CD8-positive, alpha-beta memory T cell (primary cell): ENCODE results near the gene SPON1. TPM values are rescaled to one million over a fixed set of nuclear protein-coding genes. Genes with fewer than 3 reads are reported as not detected.
A peak's percentile ranks its signal among the peaks of the same experiment; 100 is the strongest.

Experiments
- CTCF ChIA-PET: fragments of 350-600 bp; sonication (Branson Sonifier 250); formaldehyde crosslinking; loops from one replicate; lab custom pipeline; 2021; ENCODE audit warnings: antibody characterized with exemption; lab: Charles Lee
- POLR2A ChIA-PET: fragments of 350-600 bp; sonication (Branson Sonifier 250); formaldehyde crosslinking; loops from one replicate; lab custom pipeline; 2021; ENCODE audit warnings: antibody characterized with exemption; lab: Charles Lee
- DNase-seq, 5 donors: peaks; one replicate each; pipeline versions ENCODE4 v3.0.0 to v3.0.0-alpha.2; 2020 to 2022; ENCODE audit warnings: mixed read lengths in 1 of 5
- H3K27ac ChIP-seq: one replicate; pipeline ENCODE4 v1.7.0; 2013; ENCODE audit warnings: low read depth, mild to moderate bottlenecking, low read length, moderate library complexity
- H3K27me3 ChIP-seq: 2 replicates; pipeline ENCODE4 v1.7.0; 2013; ENCODE audit warnings: low read length, mild to moderate bottlenecking; ENCODE audit not compliant: insufficient read depth, poor library complexity, severe bottlenecking
- H3K36me3 ChIP-seq: 2 replicates; pipeline ENCODE4 v1.7.0; 2013; ENCODE audit warnings: mild to moderate bottlenecking, low read length, moderate library complexity; ENCODE audit not compliant: insufficient read depth
- H3K4me1 ChIP-seq: 2 replicates; pipeline ENCODE4 v1.7.0; 2013; ENCODE audit warnings: mild to moderate bottlenecking, low read length, moderate library complexity; ENCODE audit not compliant: insufficient read depth
- H3K4me3 ChIP-seq: 2 replicates; pipeline ENCODE4 v1.7.0; 2013; ENCODE audit warnings: mild to moderate bottlenecking, low read length
- H3K9me3 ChIP-seq: 2 replicates; pipeline ENCODE4 v1.7.0; 2013; ENCODE audit warnings: mild to moderate bottlenecking, low read length
- H3K27ac Mint-ChIP-seq, 8 donors: one replicate each; pipeline ENCODE4 v1.8.0; 2020 to 2021; ENCODE audit warnings: mixed read lengths in 8 of 8, mild to moderate bottlenecking in 6 of 8, inconsistent platforms in 3 of 8, moderate library complexity in 3 of 8
- H3K27me3 Mint-ChIP-seq, 2 donors: one replicate each; pipeline ENCODE4 v1.8.0; 2020 to 2021; ENCODE audit warnings: mixed read lengths in 2 of 2, mild to moderate bottlenecking in 1 of 2, moderate library complexity in 1 of 2
- H3K36me3 Mint-ChIP-seq, 3 donors: one replicate each; pipeline ENCODE4 v1.8.0; 2020 to 2021; ENCODE audit warnings: mixed read lengths in 3 of 3, inconsistent platforms in 1 of 3, mild to moderate bottlenecking in 1 of 3
- H3K4me1 Mint-ChIP-seq, 3 donors: one replicate each; pipeline ENCODE4 v1.8.0; 2020 to 2021; ENCODE audit warnings: mixed read lengths in 3 of 3, inconsistent platforms in 1 of 3, mild to moderate bottlenecking in 1 of 3
- H3K4me3 Mint-ChIP-seq, 7 donors: one replicate each; pipeline ENCODE4 v1.8.0; 2020 to 2021; ENCODE audit warnings: mixed read lengths in 7 of 7, mild to moderate bottlenecking in 6 of 7, moderate library complexity in 4 of 7, inconsistent platforms in 2 of 7
- H3K9me3 Mint-ChIP-seq, 5 donors: one replicate each; pipeline ENCODE4 v1.8.0; 2020 to 2022; ENCODE audit warnings: mixed read lengths in 5 of 5, mild to moderate bottlenecking in 3 of 5, moderate library complexity in 2 of 5, inconsistent platforms in 1 of 5
- polyA plus RNA-seq: library from polyadenylated mRNA; unstranded; fragments of 300-500 nt; fragmentation: Illumina TruSeq; gene quantifications from one replicate; pipeline ENCODE4 v1.2.3, GENCODE V29; 2021
- total RNA-seq, 2 experiments: library from RNA; stranded (reverse); gene quantifications; one replicate each; pipeline ENCODE4 v1.2.3, GENCODE V29; 2021

The SPON1 gene
- total and polyA plus RNA-seq, 3 experiments from 2014 or later = 0.81 to 2.0 (median 0.97) TPM

GRCh38 chr11:13956988-13957387 is 5.5 kb upstream of the SPON1 start:
- H3K4me1 ChIP-seq = peaks cover 9% of the 10 kb centered on the region
- no peaks in the 10 kb centered on the region for H3K36me3 ChIP-seq
- H3K9me3 Mint-ChIP-seq = no peaks in the 10 kb centered on the region
- H3K4me3 ChIP-seq = no peak overlapping the region
- no peak for DNase-seq
- H3K4me3 Mint-ChIP-seq = no peak overlapping the region
- H3K36me3 Mint-ChIP-seq = no peaks in the 10 kb centered on the region
- H3K4me1 Mint-ChIP-seq = peaks cover 0 to under 1% (median under 1%) of the 10 kb centered on the region in 3 donors
- H3K27me3 Mint-ChIP-seq = peaks cover 11 to 30% of the 10 kb centered on the region in 2 donors
- POLR2A ChIA-PET = no interaction called here
- no peaks in the 10 kb centered on the region for H3K9me3 ChIP-seq
- no peak overlapping the region for H3K27ac ChIP-seq
- peaks cover 11% of the 10 kb centered on the region for H3K27me3 ChIP-seq
- no peak overlapping the region for H3K27ac Mint-ChIP-seq
- CTCF ChIA-PET = interaction anchor here (0.5 to 4.1 kb wide), 22 partner anchors 9 to 517 kb away, joined by 3 to 30 read pairs (median 5); no protein-coding TSS in a partner anchor

DNA sequence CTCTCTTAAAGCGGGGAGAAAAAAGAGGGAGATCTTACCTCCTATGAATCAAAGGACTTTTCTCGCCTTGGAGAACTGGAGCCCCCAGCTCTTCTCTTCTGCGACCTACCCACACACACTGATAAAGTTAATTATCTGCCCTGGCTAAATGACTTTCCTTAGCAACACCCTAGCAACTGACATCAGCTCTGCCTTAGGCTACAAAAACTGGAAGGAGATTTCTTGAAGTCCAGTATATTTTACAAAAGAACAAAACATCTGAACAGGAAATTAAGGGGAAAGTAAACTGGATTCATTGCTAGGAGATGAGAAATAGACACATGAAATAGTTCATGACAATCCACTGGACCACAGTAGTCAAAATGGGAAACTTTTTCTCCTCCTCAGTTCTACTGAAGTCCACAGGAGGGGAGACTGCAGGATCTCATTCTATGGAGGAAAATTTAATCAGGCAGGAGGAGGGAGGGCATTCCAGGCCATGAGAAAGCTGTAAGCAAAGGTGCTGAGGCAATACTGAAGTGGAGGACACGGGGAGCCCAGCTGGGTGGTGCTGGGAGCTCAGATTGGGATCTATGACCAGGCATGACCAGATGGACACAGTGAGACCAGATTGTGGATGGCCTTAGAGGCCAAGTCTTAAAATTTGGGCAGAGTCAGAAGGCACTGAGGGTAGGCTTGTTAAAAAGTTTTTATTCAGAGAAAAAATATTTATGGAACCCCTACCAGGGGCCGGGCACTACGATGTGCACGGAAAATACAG is 3.7 kb upstream of the SPON1 start:
- Histone ChIP-seq H3K9me3 (no peaks in the 10 kb centered on the region), H3K36me3 (no peaks in the 10 kb centered on the region), H3K4me1 (peaks cover 15% of the 10 kb centered on the region), H3K27ac (no peak overlapping the region), H3K4me3 (no peak overlapping the region), H3K27me3 (peaks cover 24% of the 10 kb centered on the region)
- CTCF ChIA-PET = interaction anchor here (4.1 kb wide), 1 partner anchor 189 kb away, joined by 30 read pairs; no protein-coding TSS in a partner anchor
- Mint-ChIP-seq H3K36me3 (no peaks in the 10 kb centered on the region), H3K9me3 (no peaks in the 10 kb centered on the region), H3K27ac (no peak overlapping the region), H3K27me3 (peaks cover 24 to 38% of the 10 kb centered on the region in 2 donors), H3K4me3 (no peak overlapping the region), H3K4me1 (peaks cover 4 to 11% (median 5%) of the 10 kb centered on the region in 3 donors)
- no peak for DNase-seq
- POLR2A ChIA-PET = no interaction called here

GRCh38 chr11:13962198-13962561 is 343 bp upstream of the SPON1 start:
- peak overlapping the region; percentile 47 for H3K4me3 ChIP-seq
- no peak overlapping the region for H3K27ac ChIP-seq
- H3K27me3 Mint-ChIP-seq = peaks cover 42 to 68% of the 10 kb centered on the region in 2 donors
- peaks cover 15% of the 10 kb centered on the region for H3K4me1 ChIP-seq
- peaks cover 8 to 19% (median 13%) of the 10 kb centered on the region in 3 donors for H3K4me1 Mint-ChIP-seq
- no peaks in the 10 kb centered on the region for H3K36me3 Mint-ChIP-seq
- peaks cover 48% of the 10 kb centered on the region for H3K27me3 ChIP-seq
- DNase-seq = no peak
- no peak overlapping the region for H3K27ac Mint-ChIP-seq
- H3K4me3 Mint-ChIP-seq = peak overlapping the region; percentile 34 to 73 (median 44)
- no peaks in the 10 kb centered on the region for H3K9me3 Mint-ChIP-seq
- H3K9me3 ChIP-seq = no peaks in the 10 kb centered on the region
- ChIA-PET POLR2A (interaction anchor here (1.2 kb wide), 1 partner anchor 10 kb away, joined by 3 read pairs; no protein-coding TSS in a partner anchor), CTCF (interaction anchor here (0.7 to 2.2 kb wide), 7 partner anchors 8 to 190 kb away, joined by 3 to 6 read pairs (median 5); no protein-coding TSS in a partner anchor)
- H3K36me3 ChIP-seq = no peaks in the 10 kb centered on the region

DNA sequence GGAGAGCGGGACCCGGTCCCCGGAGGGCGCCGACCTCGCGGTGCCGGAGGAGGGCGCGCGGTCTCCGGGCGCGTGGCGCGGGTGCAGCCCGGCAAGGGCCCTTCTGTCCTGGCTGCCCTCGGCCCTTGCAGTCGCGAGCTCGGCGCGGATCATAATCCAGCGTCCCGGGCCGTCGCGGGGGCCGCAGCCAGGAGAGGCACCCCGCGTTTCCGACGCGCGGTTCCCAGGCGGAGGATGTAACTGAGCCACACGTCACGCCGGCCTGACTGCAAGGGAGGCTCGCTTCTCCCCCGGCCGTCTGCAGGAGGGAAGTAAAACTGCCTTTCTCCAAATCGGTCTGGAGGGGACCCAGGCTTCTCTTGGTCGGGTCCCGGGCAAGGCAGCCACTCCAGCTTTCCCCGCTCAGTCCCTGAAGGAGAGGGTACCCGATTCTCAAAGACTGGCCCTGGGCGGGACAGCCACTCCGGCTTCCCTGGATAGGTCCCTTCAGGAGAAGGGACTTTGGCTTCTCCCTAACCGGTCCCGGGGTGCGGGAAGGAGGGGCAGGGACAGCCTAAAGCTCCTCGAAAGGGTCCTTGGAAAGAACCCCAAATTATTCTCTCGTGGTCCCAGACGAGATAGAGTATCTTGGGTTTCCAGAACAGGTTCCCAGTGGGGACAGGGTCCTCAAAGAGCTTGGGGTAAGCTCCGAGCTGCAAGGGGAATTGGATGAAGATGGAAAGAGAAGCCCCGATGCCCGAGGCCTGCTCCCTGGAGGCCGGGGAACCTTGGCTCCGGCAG is 836 bp downstream of the SPON1 start:
- Histone ChIP-seq H3K27me3 (peaks cover 48% of the 10 kb centered on the region), H3K27ac (no peak overlapping the region), H3K36me3 (no peaks in the 10 kb centered on the region), H3K4me3 (peak overlapping the region; percentile 26), H3K4me1 (peaks cover 15% of the 10 kb centered on the region), H3K9me3 (no peaks in the 10 kb centered on the region)
- CTCF ChIA-PET = interaction anchor here (0.8 to 3.1 kb wide), 13 partner anchors 7 to 290 kb away, joined by 3 to 13 read pairs (median 5); no protein-coding TSS in a partner anchor
- Mint-ChIP-seq H3K9me3 (no peaks in the 10 kb centered on the region), H3K27me3 (peaks cover 42 to 74% of the 10 kb centered on the region in 2 donors), H3K4me3 (peak overlapping the region in 6 of 7 donors; percentile 36 to 84 (median 73)), H3K36me3 (no peaks in the 10 kb centered on the region), H3K4me1 (peaks cover 8 to 19% (median 13%) of the 10 kb centered on the region in 3 donors), H3K27ac (peak overlapping the region in 1 of 8 donors; percentile 47)
- POLR2A ChIA-PET = interaction anchor here (1.2 kb wide), 2 partner anchors 11 to 39 kb away, joined by 3 read pairs; no protein-coding TSS in a partner anchor
- DNase-seq = peak in 3 of 5 donors; percentile 17 to 55 (median 28)

DNA sequence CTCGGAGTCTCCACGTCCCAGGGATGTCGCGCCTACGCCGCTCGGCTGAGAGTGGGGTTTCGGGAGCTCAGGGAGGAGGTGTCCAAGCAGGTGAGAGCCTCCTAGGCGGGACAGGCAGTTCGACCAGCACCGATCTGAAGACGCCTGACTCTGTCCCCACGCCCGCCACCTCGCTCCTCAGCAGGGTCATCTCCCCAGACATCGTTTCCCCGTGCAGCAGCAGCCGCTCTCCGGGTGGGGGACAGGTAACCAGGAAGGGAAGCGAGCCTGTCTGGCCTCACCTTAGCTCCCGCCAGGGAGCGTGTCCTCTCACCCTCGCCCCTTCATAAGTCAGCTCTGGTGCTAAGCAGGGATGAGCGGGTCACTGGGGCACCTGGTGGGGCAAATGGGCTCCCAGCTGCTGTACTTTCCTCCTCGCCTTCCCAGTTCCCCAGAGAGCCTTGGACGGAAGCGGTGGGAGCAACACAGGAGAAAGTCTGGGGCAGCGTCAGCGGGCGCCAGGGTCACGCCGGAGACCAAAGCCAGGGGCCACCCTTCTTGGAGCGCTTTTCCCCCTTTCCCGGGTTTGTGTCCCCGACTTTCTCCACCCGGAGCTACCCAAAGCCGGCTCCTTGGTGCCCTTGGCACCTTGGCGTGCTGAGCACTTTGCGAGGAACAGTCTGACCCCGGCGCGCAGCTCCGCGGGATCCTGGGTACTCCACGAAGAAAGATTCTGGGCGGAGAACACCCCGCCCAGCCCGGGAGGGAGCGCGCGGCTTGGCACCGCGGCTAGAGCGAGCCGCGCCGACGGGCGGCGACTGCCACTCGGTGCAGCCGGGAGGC is 1.6 kb downstream of the SPON1 start:
- Histone ChIP-seq H3K27ac (no peak overlapping the region), H3K4me3 (peak overlapping the region; percentile 26), H3K9me3 (no peaks in the 10 kb centered on the region), H3K4me1 (peaks cover 15% of the 10 kb centered on the region), H3K36me3 (no peaks in the 10 kb centered on the region), H3K27me3 (peaks cover 48% of the 10 kb centered on the region)
- peak overlapping the region in 6 of 7 donors; percentile 61 to 84 (median 72) for H3K4me3 Mint-ChIP-seq
- POLR2A ChIA-PET = interaction anchor here (1.2 kb wide), 1 partner anchor 40 kb away, joined by 3 read pairs; no protein-coding TSS in a partner anchor
- CTCF ChIA-PET = interaction anchor here (1.4 to 3.1 kb wide), 8 partner anchors 8 to 289 kb away, joined by 3 to 13 read pairs (median 5); no protein-coding TSS in a partner anchor
- H3K4me1 Mint-ChIP-seq = peaks cover 8 to 19% (median 13%) of the 10 kb centered on the region in 3 donors
- H3K36me3 Mint-ChIP-seq = no peaks in the 10 kb centered on the region
- peak in 1 of 5 donors; percentile 17 for DNase-seq
- peaks cover 38 to 69% of the 10 kb centered on the region in 2 donors for H3K27me3 Mint-ChIP-seq
- H3K9me3 Mint-ChIP-seq = no peaks in the 10 kb centered on the region
- peak overlapping the region in 1 of 8 donors; percentile 47 for H3K27ac Mint-ChIP-seq

DNA sequence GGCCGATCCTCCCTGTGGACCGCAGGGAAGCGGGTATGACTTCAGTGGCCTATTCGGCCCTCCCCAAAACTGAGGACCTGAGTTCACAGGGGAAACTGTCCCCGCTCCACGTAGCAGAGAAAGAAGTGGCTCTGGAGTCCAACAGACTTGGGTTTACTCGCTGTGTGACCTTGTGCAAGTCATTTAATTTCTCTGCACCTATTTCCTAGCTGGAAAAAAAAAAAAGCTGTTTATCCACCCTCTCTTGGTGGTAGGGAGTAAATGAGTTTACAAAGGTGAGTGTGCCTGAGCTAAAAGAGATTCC is 2.2 kb downstream of the SPON1 start:
- H3K36me3 Mint-ChIP-seq = no peaks in the 10 kb centered on the region
- ChIA-PET CTCF (interaction anchor here (2.1 to 3.1 kb wide), 3 partner anchors 13 to 189 kb away, joined by 7 to 13 read pairs (median 8); no protein-coding TSS in a partner anchor), POLR2A (interaction anchor here (1.2 kb wide), 1 partner anchor 41 kb away, joined by 3 read pairs; no protein-coding TSS in a partner anchor)
- peaks cover 38 to 68% of the 10 kb centered on the region in 2 donors for H3K27me3 Mint-ChIP-seq
- H3K4me3 Mint-ChIP-seq = peak overlapping the region in 3 of 7 donors; percentile 10 to 52 (median 24)
- H3K9me3 ChIP-seq = no peaks in the 10 kb centered on the region
- H3K4me3 ChIP-seq = no peak overlapping the region
- no peaks in the 10 kb centered on the region for H3K9me3 Mint-ChIP-seq
- no peaks in the 10 kb centered on the region for H3K36me3 ChIP-seq
- H3K27ac ChIP-seq = no peak overlapping the region
- H3K4me1 ChIP-seq = peaks cover 15% of the 10 kb centered on the region
- peaks cover 48% of the 10 kb centered on the region for H3K27me3 ChIP-seq
- H3K4me1 Mint-ChIP-seq = peaks cover 8 to 19% (median 13%) of the 10 kb centered on the region in 3 donors
- no peak for DNase-seq
- H3K27ac Mint-ChIP-seq = no peak overlapping the region

DNA sequence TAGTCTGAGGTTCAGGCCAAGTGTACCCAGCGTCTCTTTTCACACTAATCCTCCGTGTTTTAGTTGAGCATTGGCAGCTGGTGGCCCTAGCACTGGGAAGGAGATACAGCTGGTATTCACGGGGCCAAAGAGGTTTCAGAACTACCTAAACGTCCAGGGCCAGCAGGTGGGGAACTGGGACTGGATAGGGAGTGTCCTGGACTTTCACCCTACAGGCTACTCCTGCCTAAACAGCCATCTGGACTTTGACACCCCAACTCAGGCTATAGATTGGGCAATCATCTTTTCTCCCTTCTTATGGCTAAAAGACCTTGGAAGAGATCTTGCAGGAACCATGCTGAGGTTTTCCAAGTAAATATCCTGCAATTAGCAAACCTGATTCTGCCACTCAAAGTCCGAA is 2.8 kb downstream of the SPON1 start:
- H3K27me3 Mint-ChIP-seq = peaks cover 38 to 64% of the 10 kb centered on the region in 2 donors
- no peaks in the 10 kb centered on the region for H3K36me3 Mint-ChIP-seq
- POLR2A ChIA-PET = no interaction called here

More for the DNA sequence above, 2.8 kb downstream of the SPON1 start:
- H3K4me1 Mint-ChIP-seq = peaks cover 8 to 19% (median 13%) of the 10 kb centered on the region in 3 donors
- no peak overlapping the region for H3K27ac ChIP-seq
- peaks cover 15% of the 10 kb centered on the region for H3K4me1 ChIP-seq
- H3K36me3 ChIP-seq = no peaks in the 10 kb centered on the region
- H3K9me3 ChIP-seq = no peaks in the 10 kb centered on the region
- H3K27ac Mint-ChIP-seq = no peak overlapping the region
- H3K4me3 ChIP-seq = no peak overlapping the region
- H3K9me3 Mint-ChIP-seq = no peaks in the 10 kb centered on the region
- H3K27me3 ChIP-seq = peaks cover 48% of the 10 kb centered on the region
- peak overlapping the region in 3 of 7 donors; percentile 10 to 24 (median 23) for H3K4me3 Mint-ChIP-seq
- CTCF ChIA-PET = interaction anchor here (0.9 to 3.1 kb wide), 3 partner anchors 9 to 183 kb away, joined by 3 to 13 read pairs (median 8); no protein-coding TSS in a partner anchor
- DNase-seq = no peak
